Measurements from ENCODE around the gene PAK6.

PAK6 gene

GRCh38 chr15:40270246-40270995 is 31.6 kb downstream of the PAK6 start:
- no peak for TF ChIP-seq POLR2A (IDR thresholded peaks at IDR 0.05; ENCODE audit: low read depth, low read length)
- no peak for DNase-seq (ENCODE audit: insufficient read length, low spot score)
- no peak for FAIRE-seq

GRCh38 chr15:40271685-40272484 is 33.0 kb downstream of the PAK6 start:
- no peak for TF ChIP-seq POLR2A (IDR thresholded peaks at IDR 0.05; ENCODE audit: low read depth, low read length)
- DNase-seq (ENCODE audit: insufficient read length, low spot score): no peak

GRCh38 chr15:40272485-40273056 is 33.7 kb downstream of the PAK6 start:
- no peak for TF ChIP-seq POLR2A (IDR thresholded peaks at IDR 0.05; ENCODE audit: low read depth, low read length)
- DNase-seq (ENCODE audit: insufficient read length, low spot score) (no peak), FAIRE-seq (no peak)

More at GRCh38 chr15:40271685-40272484, 33.0 kb downstream of the PAK6 start:
- no peak for FAIRE-seq

DNA sequence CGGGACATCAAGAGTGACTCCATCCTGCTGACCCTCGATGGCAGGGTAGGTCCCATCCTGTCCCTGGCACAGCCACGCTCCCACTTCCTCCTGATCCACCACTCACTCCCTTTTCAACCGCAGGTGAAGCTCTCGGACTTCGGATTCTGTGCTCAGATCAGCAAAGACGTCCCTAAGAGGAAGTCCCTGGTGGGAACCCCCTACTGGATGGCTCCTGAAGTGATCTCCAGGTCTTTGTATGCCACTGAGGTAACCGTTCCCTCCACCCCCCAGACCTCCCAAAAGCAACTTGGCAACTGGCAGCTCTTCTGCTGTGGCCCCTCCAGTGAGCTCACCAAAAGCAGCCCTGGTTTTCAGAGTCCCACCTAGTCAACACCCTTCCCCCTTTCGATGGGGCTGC is 34.6 kb downstream of the PAK6 start:
- DNase-seq (ENCODE audit: insufficient read length, low spot score) (no peak), FAIRE-seq (no peak)
- no peak for TF ChIP-seq POLR2A (IDR thresholded peaks at IDR 0.05; ENCODE audit: low read depth, low read length)

DNA sequence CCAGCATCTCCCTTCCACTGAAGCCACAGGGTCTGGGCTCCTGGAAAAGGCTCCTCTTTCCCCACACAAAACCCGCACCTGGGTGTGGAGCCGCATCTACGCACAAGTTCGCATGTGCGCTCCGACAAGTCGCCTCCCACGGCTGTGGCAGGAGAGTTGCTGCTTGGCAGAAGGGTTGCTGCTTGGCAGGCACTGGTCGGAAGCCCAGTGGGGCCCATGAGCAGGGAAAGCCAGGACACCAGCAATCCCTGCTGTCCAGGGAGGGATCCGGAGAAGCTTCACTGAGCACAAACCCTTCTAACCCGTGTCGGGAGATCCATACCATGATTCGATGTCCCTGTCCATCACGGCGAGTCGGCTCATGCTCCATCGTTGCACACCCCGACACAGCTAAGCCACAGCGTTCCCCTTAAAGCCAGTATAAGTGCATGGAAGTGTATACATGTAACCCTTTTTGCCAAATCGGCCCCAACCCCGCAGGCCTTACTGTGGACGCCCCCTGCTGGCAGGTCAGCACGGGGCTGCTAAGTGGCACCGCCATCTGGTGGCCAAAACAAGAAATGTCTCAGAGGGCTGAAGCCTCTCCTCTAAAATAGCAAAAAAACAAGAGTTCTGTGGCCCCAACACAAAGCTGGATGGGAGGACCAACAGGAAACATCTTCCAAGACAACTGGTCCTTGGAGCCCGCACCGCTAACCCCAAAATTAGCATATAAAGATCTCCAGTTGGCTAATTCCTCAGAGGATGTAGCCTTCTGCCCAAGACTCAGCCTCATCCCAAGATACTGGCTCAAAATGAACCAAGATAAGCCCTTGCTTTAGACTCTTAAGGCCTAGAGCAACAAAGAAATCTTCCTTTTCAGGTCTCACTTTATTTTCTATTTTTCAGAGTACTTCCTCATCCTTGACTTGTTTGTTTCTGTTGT is 35.7 kb downstream of the PAK6 start:
- FAIRE-seq (peak; percentile 80), DNase-seq (ENCODE audit: insufficient read length, low spot score) (no peak)
- TF ChIP-seq POLR2A (IDR thresholded peaks at IDR 0.05; ENCODE audit: low read depth, low read length): no peak

DNA sequence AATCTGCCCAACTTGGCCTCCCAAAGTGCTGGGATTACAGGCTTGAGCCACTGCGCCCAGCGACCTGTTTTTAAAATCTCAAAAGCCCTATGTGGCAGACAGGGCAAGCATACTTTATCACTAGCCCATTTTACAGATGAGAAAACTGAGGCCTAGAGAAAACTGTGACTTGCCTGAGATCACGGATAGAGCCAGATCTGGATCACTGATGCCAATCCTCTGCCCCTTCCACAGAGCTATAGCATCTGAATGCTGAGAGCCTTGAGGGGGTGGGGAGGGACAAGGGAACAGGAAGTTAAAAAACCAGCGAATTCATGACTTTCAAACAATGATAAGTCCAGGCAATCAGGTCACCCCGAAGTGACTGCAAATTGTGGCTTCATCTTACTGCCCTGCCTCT is 36.7 kb downstream of the PAK6 start:
- DNase-seq (ENCODE audit: insufficient read length, low spot score) (no peak), FAIRE-seq (no peak)
- no peak for TF ChIP-seq POLR2A (IDR thresholded peaks at IDR 0.05; ENCODE audit: low read depth, low read length)

DNA sequence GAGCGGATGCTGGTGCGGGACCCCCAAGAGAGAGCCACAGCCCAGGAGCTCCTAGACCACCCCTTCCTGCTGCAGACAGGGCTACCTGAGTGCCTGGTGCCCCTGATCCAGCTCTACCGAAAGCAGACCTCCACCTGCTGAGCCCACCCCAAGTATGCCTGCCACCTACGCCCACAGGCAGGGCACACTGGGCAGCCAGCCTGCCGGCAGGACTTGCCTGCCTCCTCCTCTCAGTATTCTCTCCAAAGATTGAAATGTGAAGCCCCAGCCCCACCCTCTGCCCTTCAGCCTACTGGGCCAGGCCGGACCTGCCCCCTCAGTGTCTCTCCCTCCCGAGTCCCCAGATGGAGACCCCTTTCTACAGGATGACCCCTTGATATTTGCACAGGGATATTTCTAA is 37.1 kb downstream of the PAK6 start:
- DNase-seq (ENCODE audit: insufficient read length, low spot score) (no peak), FAIRE-seq (no peak)
- TF ChIP-seq POLR2A (IDR thresholded peaks at IDR 0.05; ENCODE audit: low read depth, low read length): no peak

DNA sequence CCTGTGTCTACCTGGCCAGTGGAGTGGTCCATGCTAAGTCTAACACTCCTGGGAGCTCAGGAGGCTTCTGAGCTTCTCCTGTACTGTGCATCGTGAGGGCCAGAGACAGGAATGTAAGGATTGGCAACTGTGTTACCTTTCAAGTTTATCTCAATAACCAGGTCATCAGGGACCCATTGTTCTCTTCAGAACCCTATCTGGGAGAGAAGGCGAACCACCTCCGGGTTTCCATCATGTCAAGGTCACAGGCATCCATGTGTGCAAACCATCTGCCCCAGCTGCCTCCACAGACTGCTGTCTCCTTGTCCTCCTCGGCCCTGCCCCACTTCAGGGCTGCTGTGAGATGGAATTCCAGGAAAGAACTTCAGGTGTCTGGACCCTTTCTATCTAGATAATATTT is 38.1 kb downstream of the PAK6 start:
- TF ChIP-seq POLR2A (IDR thresholded peaks at IDR 0.05; ENCODE audit: low read depth, low read length): no peak
- DNase-seq (ENCODE audit: insufficient read length, low spot score) (no peak), FAIRE-seq (no peak)

DNA sequence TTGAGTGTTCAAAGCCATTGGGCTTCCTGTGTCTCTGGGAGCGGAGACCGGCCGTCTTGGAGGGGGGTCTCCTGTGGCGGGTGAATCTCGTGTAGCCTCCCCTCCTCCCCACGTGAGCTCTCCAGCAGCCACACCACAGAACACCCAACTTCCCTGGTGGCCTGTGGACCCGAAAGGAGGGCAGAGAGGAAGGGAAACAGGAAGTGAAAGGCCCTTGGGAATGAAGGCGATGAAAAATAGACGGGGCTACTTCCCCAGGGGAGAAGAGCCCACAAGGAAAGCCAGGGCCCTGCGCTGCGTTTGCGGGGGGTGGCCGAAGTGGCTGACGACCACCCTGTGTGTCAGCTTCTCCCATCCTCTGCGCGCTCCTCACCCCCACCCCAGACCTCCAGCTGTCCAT is 38.6 kb downstream of the PAK6 start:
- DNase-seq (ENCODE audit: insufficient read length, low spot score) (no peak), FAIRE-seq (no peak)
- TF ChIP-seq POLR2A (IDR thresholded peaks at IDR 0.05; ENCODE audit: low read depth, low read length): no peak

- FAIRE-seq: no peak
- TF ChIP-seq POLR2A (IDR thresholded peaks at IDR 0.05; ENCODE audit: low read depth, low read length): no peak
- DNase-seq (ENCODE audit: insufficient read length, low spot score): no peak
Observed at GRCh38 chr15:40278026-40278425, 39.2 kb downstream of the PAK6 start.

GRCh38 chr15:40279437-40280141 is 40.7 kb downstream of the PAK6 start:
- DNase-seq (ENCODE audit: insufficient read length, low spot score) (peak; percentile 88), FAIRE-seq (no peak)
- TF ChIP-seq POLR2A (IDR thresholded peaks at IDR 0.05; ENCODE audit: low read depth, low read length): no peak

DNA sequence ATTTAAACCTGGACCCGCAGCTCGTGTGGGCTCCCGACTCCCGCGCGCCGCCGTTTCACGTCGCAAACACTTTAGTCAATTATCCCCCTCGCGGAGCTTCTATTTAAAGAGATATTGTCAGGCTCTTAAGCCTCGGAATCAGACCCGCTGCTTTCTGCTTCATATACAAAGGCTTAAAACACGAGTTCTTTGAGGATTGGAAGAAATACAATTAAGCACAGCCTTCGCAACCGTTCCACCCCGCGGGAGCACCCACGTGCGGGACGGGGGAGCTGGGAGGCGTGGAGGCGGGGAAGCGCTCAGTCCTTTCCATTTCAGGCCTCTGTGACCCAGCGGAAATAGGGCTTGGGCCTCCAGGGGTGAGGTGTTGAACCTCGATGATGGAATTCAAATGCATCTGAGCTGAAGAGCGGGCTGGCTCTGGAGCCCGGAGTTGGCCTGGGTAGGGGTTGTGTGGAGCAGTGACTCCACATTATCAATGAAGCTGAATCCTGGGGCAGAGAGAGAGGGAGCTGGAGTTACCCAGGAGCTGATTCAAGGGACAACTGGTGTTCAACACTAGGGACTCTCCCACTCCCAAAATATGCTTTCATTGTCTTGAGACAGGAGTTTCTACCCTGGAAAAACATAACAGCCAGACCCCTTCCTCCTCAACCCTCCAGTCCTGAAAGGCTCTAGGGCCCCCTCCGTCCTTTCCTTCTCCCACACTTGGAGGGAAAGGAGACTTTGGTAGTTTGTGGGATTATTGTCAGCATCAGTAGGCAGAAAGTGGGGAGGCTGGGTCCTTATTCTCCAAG is 41.6 kb downstream of the PAK6 start:
- TF ChIP-seq POLR2A (IDR thresholded peaks at IDR 0.05; ENCODE audit: low read depth, low read length): no peak
- FAIRE-seq: no peak
- no peak for DNase-seq (ENCODE audit: insufficient read length, low spot score)
